ENCODE data around the gene GCAT. TPM values are rescaled to one million over a fixed set of nuclear protein-coding genes. Genes with fewer than 3 reads are reported as not detected.

The GCAT gene
- total and polyA plus RNA-seq, 2 of the 13 experiments (the other 11 are each of a cell fraction or from before 2014, with no cell fraction given): 28.0 to 50.3 TPM

DNA sequence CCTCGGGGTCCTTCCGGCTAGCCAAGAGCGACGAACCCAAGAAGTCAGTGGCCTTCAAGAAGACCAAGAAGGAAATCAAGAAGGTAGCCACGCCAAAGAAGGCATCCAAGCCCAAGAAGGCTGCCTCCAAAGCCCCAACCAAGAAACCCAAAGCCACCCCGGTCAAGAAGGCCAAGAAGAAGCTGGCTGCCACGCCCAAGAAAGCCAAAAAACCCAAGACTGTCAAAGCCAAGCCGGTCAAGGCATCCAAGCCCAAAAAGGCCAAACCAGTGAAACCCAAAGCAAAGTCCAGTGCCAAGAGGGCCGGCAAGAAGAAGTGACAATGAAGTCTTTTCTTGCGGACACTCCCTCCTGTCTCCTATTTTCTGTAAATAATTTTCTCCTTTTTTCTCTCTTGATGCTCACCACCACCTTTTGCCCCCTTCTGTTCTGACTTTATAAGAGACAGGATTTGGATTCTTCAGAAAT lies 1.9 kb upstream of the GCAT start (continued):
- TF ChIP-seq, protein P1, sequence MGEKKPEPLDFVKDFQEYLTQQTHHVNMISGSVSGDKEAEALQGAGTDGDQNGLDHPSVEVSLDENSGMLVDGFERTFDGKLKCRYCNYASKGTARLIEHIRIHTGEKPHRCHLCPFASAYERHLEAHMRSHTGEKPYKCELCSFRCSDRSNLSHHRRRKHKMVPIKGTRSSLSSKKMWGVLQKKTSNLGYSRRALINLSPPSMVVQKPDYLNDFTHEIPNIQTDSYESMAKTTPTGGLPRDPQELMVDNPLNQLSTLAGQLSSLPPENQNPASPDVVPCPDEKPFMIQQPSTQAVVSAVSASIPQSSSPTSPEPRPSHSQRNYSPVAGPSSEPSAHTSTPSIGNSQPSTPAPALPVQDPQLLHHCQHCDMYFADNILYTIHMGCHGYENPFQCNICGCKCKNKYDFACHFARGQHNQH (CRISPR knock-in tag; IDR thresholded peaks at IDR 0.05): no peak
- TF ChIP-seq ZNF775 (CRISPR knock-in tag; IDR thresholded peaks at IDR 0.05; ENCODE audit: borderline replicate concordance): no peak
- TF ChIP-seq, protein P2, sequence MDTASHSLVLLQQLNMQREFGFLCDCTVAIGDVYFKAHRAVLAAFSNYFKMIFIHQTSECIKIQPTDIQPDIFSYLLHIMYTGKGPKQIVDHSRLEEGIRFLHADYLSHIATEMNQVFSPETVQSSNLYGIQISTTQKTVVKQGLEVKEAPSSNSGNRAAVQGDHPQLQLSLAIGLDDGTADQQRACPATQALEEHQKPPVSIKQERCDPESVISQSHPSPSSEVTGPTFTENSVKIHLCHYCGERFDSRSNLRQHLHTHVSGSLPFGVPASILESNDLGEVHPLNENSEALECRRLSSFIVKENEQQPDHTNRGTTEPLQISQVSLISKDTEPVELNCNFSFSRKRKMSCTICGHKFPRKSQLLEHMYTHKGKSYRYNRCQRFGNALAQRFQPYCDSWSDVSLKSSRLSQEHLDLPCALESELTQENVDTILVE (CRISPR knock-in tag; IDR thresholded peaks at IDR 0.05): no peak
- TF ChIP-seq, protein P3, sequence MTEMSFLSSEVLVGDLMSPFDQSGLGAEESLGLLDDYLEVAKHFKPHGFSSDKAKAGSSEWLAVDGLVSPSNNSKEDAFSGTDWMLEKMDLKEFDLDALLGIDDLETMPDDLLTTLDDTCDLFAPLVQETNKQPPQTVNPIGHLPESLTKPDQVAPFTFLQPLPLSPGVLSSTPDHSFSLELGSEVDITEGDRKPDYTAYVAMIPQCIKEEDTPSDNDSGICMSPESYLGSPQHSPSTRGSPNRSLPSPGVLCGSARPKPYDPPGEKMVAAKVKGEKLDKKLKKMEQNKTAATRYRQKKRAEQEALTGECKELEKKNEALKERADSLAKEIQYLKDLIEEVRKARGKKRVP (CRISPR knock-in tag; IDR thresholded peaks at IDR 0.05): 0 out of 4 replicates have a peak, but pooled peaks of 1 of the 2 experiments have one; percentile 8
- TF ChIP-seq, protein P4, sequence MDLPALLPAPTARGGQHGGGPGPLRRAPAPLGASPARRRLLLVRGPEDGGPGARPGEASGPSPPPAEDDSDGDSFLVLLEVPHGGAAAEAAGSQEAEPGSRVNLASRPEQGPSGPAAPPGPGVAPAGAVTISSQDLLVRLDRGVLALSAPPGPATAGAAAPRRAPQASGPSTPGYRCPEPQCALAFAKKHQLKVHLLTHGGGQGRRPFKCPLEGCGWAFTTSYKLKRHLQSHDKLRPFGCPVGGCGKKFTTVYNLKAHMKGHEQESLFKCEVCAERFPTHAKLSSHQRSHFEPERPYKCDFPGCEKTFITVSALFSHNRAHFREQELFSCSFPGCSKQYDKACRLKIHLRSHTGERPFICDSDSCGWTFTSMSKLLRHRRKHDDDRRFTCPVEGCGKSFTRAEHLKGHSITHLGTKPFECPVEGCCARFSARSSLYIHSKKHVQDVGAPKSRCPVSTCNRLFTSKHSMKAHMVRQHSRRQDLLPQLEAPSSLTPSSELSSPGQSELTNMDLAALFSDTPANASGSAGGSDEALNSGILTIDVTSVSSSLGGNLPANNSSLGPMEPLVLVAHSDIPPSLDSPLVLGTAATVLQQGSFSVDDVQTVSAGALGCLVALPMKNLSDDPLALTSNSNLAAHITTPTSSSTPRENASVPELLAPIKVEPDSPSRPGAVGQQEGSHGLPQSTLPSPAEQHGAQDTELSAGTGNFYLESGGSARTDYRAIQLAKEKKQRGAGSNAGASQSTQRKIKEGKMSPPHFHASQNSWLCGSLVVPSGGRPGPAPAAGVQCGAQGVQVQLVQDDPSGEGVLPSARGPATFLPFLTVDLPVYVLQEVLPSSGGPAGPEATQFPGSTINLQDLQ (CRISPR knock-in tag; IDR thresholded peaks at IDR 0.05): no peak
- no peak for TF ChIP-seq ZIK1 (CRISPR knock-in tag; IDR thresholded peaks at IDR 0.05; ENCODE audit: borderline replicate concordance, low read depth)
- no peak for TF ChIP-seq MTF1 (CRISPR knock-in tag; IDR thresholded peaks at IDR 0.05)
- TF ChIP-seq SSRP1 (CRISPR knock-in tag; IDR thresholded peaks at IDR 0.05): no peak; the same call in 1 of the 2 replicates
- no peak for TF ChIP-seq REL (CRISPR knock-in tag; conservative IDR thresholded peaks at IDR 0.05)
- TF ChIP-seq ZNF296 (CRISPR knock-in tag; conservative IDR thresholded peaks at IDR 0.05): no peak
- TF ChIP-seq, protein P5, sequence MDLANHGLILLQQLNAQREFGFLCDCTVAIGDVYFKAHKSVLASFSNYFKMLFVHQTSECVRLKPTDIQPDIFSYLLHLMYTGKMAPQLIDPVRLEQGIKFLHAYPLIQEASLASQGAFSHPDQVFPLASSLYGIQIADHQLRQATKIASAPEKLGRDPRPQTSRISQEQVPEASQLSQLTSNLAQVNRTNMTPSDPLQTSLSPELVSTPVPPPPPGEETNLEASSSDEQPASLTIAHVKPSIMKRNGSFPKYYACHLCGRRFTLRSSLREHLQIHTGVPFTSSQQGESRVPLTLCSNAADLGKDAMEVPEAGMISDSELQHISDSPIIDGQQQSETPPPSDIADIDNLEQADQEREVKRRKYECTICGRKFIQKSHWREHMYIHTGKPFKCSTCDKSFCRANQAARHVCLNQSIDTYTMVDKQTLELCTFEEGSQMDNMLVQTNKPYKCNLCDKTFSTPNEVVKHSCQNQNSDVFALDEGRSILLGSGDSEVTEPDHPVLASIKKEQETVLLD (CRISPR knock-in tag; IDR thresholded peaks at IDR 0.05; ENCODE audit: low read depth): 0 out of 2 replicates have a peak, but pooled peaks have one; percentile 12
